DMS53 (cell line): ENCODE results near the gene BCL7C.
"Not testable (repeated sequence)": the region's sequence is repeated elsewhere in the genome, so short reads cannot be mapped to it uniquely, and the experiment has no call there.

Experiments used
- DNase-seq: peaks from one replicate; lab custom pipeline; 2025; lab: John Stamatoyannopoulos, UW

Gene BCL7C

DNA sequence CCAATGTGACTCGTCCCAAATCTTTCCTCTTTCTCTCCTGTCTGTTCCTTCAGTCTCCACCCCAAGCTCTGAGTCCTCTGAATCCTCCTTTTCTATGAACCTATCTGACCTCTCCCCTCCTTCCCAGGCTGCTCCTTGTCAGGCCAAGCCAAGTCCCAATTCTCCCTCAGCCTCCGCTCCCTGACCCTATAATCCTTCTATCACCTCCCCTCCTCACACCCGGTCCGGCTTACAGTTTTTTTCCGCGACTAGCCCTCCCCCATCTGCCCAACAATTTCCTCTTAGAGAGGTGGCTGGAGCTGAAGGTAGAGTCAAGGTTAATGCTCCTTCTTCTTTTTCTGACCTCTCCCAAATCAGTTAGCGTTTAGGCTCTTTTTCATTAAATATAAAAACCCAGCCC, 33.1 kb downstream of the BCL7C start:
- DNase-seq = not testable (repeated sequence)

DNA sequence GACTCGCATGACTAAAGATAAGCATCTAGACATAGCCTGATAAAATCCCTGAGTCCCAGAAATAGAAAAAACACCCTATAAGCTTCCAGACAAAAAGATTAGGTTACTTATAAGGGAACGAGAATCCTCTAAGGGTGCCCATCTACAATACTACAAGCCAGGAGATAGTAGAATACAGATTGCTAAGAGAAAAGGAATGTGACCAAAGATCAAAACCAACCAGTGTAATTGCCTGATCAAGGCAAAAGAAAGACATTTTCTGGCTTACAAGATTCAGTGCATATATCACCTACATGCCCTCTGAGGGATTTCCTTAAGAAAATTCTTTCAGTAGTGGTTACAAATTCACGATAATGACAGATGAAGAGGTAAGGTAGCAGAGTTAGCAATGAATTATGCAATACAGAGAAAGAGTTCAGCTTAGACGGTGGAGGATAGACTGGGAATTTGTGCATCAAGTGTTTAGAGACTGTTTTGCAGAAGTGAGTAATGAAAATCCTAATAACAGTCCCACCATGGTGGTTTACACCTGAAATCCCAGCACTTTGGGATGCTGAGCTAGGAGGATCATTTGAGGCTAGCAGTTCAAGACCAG, 35.0 kb downstream of the BCL7C start:
- DNase-seq = no peak

DNA sequence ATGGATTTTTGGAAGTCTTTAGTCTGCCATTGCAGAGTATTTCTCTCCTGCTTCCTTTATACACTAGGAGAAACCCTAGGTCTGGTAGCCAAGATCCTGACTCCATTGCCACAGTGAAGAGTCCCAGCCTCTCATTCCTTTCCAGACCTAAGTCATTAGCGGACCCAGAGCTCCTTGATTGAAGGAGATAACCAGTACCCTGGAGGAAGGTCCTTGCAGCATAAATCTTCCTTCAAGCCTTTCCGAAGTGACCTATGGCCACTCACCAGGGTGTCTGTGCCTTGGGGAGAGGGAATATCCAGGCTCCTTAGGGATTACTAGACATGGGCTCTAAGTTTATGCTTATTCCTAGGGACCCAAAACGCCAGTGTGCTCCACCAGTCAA, 35.8 kb downstream of the BCL7C start:
- DNase-seq = no peak

DNA sequence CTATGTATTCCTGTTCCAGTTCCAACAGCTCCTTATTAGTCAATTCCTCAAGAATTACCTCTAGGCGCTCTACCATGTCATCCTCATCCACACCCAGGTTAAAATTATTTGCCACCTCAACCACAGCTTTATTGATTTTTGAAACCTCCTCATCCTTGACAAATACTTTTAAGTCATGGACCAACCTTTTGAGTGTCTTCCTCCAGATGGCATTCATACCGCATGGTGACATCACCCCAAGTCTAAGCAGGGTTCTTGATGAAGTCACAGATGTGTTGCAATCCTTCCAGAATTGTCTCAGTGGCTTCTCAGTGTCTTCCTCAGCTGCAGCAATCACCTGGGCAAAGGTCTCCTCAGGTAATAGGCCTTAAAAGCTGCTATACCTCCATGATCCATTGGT, 40.1 kb downstream of the BCL7C start:
- no peak for DNase-seq

DNA sequence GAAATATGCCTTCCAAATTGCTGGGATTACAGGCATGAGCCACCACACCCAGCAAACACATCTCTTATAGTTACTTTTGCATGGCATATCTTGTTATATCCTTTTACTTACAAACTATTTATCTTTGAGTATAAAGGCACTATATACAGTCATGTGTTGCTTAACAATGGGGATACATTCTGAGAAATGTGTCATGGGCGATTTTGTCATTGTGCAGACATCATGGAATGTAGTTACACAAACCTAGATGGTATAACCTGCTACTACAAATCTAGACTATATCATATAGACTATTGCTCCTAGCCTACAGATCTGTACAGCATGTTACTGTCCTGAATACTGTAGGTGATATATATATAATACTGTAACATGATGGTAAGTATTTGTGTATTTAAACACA, 43.6 kb downstream of the BCL7C start:
- no peak for DNase-seq

DNA sequence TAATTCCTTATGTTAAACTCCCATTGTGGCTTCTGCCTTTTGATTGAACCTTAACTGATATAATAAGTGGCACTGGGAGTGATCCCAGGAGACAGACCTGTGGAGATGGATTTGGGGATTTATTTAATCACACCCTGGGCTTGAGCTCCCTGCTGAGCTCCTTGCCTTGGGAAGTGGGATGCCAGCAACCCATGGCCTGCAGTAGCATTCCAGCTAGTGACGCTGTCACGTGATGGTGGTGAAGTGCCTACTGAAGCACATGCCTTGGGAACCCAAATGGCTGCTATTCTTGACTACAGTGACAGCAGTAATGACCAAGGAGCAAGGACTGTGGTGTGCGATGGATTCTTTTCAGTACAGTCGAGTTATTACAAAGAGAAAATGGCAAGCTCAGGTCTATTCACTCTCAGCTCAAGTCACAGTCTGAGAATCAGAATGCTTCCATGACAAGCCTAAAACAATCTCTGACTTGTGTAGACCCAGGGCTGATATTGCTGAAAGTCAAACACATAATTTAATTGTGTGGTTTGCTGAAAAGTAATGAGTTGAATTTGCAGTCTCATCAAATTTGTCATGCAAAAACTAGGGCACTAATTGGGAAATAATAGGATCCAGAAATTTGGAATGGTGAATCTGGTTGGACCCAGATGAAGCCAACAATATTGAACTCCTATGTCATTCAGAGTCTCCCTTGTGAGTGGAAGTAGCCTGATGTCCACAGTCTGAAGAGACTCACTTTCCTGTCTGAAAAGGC, 47.1 kb downstream of the BCL7C start:
- no peak for DNase-seq

DNA sequence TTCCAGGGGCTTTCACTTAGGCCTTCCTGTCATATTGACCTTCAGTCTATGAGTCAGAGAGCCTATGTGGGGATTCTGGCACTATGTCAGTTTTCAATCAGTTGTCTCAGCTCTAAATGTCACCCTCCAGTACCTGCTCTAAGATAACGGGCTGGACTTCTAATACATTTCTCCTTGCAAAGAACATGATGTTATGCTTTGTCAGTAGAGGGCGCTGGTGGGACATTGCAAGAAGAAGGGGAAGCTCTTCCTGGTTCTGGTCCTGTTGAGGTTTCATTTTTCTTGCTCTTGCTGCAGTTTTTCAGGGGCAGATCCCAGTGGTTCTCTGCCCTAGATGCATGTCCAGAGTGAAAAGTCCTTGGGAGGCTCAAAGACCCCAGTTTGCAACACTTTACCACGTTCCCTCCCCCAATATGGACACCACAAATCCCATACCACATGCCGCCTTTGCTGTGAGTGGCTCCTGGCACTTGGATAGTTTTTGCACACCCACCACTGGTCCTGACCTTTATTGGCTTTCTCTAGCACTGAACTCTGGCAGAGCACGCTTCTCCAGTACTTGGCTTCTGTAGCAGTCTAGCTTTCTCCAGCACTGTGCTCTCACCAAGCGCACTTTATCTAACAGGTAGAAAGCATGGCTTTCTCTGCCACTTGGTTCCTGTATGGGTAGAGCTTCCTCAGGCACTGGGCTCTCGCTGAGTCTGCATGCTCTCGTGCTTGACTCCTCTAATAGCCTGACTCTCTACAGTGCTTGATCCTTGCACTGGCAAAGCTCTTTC, 49.0 kb downstream of the BCL7C start:
- DNase-seq = peak; percentile 94

DNA sequence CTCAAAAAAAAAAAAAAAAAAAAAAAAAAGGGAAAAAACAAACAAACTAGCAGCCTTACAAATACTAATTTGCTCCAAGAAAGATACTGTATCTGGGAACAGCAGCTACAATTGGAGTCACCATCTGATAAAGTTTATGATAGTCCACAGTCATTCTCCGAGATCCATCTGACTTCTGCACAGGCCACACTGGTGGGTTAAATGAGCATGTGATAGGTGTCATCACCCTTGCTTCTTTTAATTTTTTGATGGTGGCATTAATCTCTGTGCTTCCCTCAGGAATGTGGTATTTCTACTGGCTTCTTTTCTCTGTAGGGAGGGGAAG, 49.6 kb downstream of the BCL7C start:
- DNase-seq = no peak

DNA sequence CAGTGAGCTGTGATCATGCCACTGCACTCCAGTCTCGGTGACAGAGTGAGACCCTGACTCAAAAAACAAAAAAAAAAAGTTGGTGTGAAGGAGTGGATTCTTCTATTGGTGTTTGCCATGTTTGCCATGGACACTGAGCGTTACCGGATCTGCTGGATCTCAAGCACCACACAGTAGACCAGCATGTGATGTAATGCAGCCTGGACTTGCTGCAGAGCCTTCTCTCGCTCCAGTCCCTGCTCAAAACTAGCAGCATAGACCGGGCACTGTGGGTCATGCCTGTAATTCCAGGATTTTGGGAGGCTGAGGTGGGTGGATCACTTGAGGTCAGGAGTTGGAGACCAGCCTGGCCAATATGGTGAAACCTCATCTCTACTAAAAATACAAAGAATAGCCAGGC, 50.4 kb downstream of the BCL7C start:
- no peak for DNase-seq

DNA sequence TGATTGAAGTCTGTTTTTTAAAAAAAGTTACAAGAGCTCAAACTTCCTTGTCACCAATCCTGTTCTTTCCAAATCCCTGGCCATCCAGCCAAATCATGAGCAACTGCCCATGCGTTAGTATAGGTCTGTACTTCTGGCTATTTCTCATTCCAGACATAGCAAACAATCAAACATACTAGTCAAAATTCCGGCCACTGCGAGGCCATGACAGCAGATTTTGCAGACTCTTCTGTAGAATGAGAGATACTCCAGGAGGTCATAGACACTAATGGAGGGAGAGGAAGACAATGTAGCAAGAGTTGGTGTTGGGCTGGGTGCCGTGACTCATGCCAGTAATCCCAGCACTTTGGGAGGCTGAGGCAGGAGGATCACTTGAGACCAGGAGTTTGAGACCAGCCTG, 50.9 kb downstream of the BCL7C start:
- no peak for DNase-seq

DNA sequence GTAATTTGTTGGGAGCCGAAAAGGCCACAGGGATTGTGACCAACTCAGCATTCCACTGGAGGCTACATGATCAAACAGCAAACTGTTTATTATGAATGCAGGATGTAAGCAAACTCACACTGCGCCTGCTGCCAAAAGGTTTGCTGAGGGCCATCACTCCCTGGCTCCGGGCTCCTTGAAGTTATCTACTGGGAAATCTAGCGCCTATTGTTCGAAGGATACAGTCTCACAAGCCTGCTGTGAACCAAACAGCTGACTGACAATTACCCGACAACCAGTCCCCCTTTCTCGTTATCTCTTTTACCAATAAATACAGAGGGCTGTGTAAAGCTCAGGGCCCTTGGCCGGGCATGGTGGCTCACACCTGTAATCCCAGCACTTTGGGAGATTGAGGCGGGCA, 52.5 kb downstream of the BCL7C start:
- DNase-seq = no peak

DNA sequence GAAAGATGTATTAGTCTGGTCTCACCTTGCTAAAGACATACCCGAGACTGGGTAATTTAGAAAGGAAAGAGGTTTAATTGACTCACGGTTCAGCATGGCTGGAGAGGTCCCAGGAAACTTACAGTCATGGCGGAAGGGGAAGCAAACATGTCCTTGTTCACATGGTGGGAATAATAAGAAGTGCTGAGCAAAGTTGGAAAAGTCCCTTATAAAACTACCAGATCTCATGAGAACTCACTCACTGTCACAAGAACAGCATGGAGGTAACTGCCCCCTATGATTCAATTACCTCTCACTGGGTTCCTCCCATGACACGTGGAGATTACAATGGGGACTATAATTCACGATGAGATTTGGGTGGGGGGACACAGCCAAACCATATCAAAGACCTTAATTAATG, 53.3 kb downstream of the BCL7C start:
- DNase-seq = no peak

DNA sequence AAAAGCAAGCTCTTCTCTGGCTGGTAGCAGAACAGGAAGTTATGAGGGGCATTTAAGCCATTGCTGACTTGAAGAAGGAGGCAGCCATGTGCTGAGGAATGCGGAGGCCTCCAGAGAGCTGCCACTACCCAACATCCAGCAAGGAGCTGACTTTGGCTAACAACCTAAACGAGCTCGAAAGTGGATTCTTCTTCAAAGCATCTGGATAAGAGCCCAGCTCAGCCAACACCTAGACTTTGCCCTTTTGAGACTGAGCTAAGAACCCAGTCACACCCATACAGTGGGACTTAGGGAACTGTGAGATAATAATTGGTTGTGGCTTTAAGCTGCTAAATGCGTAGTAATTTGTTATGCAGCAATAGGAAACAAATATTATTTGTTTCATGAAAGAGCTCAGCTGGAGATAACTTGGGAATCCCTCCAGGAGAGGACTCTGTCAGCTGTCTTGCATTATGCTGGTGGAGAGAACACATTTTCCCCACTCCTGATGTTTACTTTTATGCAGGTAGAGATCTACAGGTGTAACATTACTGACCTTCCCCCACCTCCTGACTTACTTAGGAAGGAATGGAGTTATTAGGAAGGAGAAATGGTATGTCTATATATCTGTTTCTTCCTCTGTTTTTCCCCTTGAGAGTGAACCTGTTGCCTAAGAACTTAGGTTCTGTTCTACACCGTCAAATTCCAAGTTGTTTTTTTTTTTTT, 54.2 kb downstream of the BCL7C start:
- peak; percentile 11 for DNase-seq

DNA sequence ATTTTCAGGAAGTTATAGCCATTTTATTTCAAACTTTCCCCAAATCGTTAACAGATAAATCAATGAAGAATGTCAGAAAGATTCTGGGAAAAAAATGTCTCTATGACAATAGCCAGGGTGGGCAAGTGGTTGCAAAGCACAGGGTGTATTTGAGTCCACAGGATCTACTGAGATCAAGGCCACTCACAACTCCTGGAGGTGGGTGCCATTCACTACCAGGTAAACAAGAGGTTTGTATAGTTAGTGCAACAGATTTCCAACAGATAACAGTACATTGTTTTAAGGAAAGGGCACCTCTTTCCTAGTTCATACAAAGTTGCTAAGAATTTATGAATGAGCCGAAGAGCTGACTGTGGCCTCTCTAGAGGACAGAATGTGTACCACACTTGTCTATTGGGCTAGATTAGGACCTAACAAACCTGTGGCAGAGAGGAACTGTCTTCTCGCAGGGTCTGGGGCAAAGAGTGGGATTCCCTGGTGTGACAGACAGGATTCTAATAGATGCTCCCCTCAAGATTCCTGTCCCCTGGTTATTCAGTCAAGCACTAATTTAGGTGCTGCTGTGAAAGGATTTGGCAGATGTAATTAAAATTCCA, 54.9 kb downstream of the BCL7C start:
- no peak for DNase-seq

DNA sequence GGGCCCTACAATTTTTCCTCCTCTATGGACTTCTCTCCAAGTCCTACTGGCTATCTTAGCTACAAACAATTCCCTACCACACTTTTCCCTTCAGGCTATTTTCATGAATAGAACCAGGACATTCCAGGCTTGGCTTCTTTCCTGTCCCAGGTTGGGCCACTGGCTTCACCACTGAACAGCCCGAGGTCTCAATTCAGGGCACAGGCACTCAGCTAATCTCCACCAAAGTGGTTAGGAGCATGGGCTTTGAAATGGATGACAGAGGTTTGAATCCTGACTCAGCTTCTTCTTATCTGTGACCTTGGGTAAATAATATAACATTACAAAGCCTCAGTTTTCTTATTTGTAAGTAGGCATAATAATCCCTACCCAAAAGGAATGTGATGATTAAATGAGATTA, 56.0 kb downstream of the BCL7C start:
- no peak for DNase-seq
